Measurements from ENCODE around the gene ARMC3. TPM values are rescaled to one million over a fixed set of nuclear protein-coding genes. Genes with fewer than 3 reads are reported as not detected.
"Not testable (repeated sequence)": the region's sequence is repeated elsewhere in the genome, so short reads cannot be mapped to it uniquely, and the experiment has no call there.

The ARMC3 gene
- total and polyA plus RNA-seq, 2 experiments from 2014 or later, result 0.24 TPM; not detected in 1

DNA sequence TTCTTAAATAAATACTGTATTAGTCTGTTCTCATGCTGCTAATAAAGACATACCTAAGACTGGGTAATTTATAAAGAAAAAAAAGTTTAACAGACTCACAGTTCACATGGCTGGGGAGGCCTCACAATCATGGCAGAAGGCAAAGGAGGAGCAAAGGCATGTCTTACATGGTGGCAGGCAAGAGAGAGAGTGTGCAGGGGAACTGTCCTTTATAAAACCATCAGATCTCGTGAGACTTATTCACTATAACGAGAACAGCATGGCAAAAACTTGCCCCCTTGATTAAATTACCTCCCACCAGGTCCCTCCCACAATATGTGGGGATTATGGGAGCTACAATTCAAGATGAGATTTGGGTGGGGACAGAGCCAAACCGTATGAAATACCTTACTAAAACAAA lies 25.7 kb upstream of the ARMC3 start:
- not testable (repeated sequence) for H3K36me3 Mint-ChIP-seq (ENCODE audit: low read depth); H3F3A ChIP-seq (replicated peaks; ENCODE audit: low read depth); H3K27ac Mint-ChIP-seq; H3K4me2 ChIP-seq; H3K9me2 ChIP-seq (ENCODE audit: insufficient read depth); DNase-seq (ENCODE audit: low spot score); H3K4me1 ChIP-seq (ENCODE audit: insufficient read depth); H3K4me3 Mint-ChIP-seq; H3K27me3 Mint-ChIP-seq (ENCODE audit: insufficient read depth, low read depth, poor library complexity); H3K4me1 Mint-ChIP-seq; H3K36me3 ChIP-seq (ENCODE audit: insufficient read depth); H2AFZ ChIP-seq; ATAC-seq; H3K27ac ChIP-seq (ENCODE audit: low read depth); H3K4me3 ChIP-seq; H3K79me2 ChIP-seq (replicated peaks; ENCODE audit: insufficient read depth); H3K27me3 ChIP-seq (ENCODE audit: insufficient read depth); H4K20me1 ChIP-seq (replicated peaks; ENCODE audit: insufficient read depth)
- H3K9me3 Mint-ChIP-seq, result peaks cover 17% of the 10 kb centered on the region; the same call in 2 of the 3 replicates

- Mint-ChIP-seq H3K4me1 (no peaks in the 10 kb centered on the region), H3K9me3 (peaks cover 30% of the 10 kb centered on the region), H3K36me3 (ENCODE audit: low read depth) (peaks cover 13% of the 10 kb centered on the region; the same call in 2 of the 3 replicates), H3K4me3 (no peak overlapping the region), H3K27ac (no peak overlapping the region), H3K27me3 (ENCODE audit: insufficient read depth, low read depth, poor library complexity) (peaks cover 3% of the 10 kb centered on the region)
- Histone ChIP-seq H3K9me2 (ENCODE audit: insufficient read depth) (no peaks in the 10 kb centered on the region), H2AFZ (no peak overlapping the region), H4K20me1 (replicated peaks; ENCODE audit: insufficient read depth) (no peaks in the 10 kb centered on the region), H3K27me3 (ENCODE audit: insufficient read depth) (no peaks in the 10 kb centered on the region), H3K79me2 (replicated peaks; ENCODE audit: insufficient read depth) (no peaks in the 10 kb centered on the region), H3K4me2 (no peak overlapping the region), H3K4me3 (no peak overlapping the region), H3K27ac (ENCODE audit: low read depth) (no peak overlapping the region), H3F3A (replicated peaks; ENCODE audit: low read depth) (no peaks in the 10 kb centered on the region), H3K36me3 (ENCODE audit: insufficient read depth) (0 out of 2 replicates have a peak, but pooled peaks cover 5% of the 10 kb centered on the region), H3K4me1 (ENCODE audit: insufficient read depth) (no peaks in the 10 kb centered on the region)
- ATAC-seq (no peak), DNase-seq (ENCODE audit: low spot score) (no peak)
- TF ChIP-seq POLR2AphosphoS5 (IDR thresholded peaks at IDR 0.05; ENCODE audit: low read depth) (no peak), EZH2phosphoT487 (IDR thresholded peaks at IDR 0.05; ENCODE audit: unreplicated experiment) (no peak), NANOG (IDR thresholded peaks at IDR 0.05; ENCODE audit: borderline replicate concordance) (no peak), CTCF (conservative IDR thresholded peaks at IDR 0.05; ENCODE audit: low read depth in 2 of 2) (no peak), CREB1 (CRISPR knock-in tag; IDR thresholded peaks at IDR 0.05; ENCODE audit: low read depth) (no peak), JUNB (IDR thresholded peaks at IDR 0.05; ENCODE audit: unreplicated experiment) (no peak), REST (IDR thresholded peaks at IDR 0.05; ENCODE audit: unreplicated experiment) (no peak), EZH2 (IDR thresholded peaks at IDR 0.05; ENCODE audit: low read depth, unreplicated experiment) (no peak), ZNF114 (CRISPR knock-in tag; IDR thresholded peaks at IDR 0.05) (no peak), ZNF331 (CRISPR knock-in tag; IDR thresholded peaks at IDR 0.05; ENCODE audit: low read depth) (no peak), STAT1 (IDR thresholded peaks at IDR 0.05; ENCODE audit: unreplicated experiment) (no peak), ETS1 (IDR thresholded peaks at IDR 0.05) (no peak)
These were observed 24.2 kb upstream of the ARMC3 start for GRCh38 chr10:22903694-22904093.

All from GM23338 (cell line).